OCI-M2 (cell line): Measurements from ENCODE around the gene UBQLN4.
"Not testable (repeated sequence)": the region's sequence is repeated elsewhere in the genome, so short reads cannot be mapped to it uniquely, and the experiment has no call there.

Experiments used
- DNase-seq: peaks from one replicate; lab custom pipeline; 2025; ENCODE audit not compliant: unreplicated experiment; lab: John Stamatoyannopoulos, UW

Gene UBQLN4

GRCh38 chr1:156081180-156081916 lies 27.8 kb upstream of the UBQLN4 start:
- DNase-seq, result no peak

DNA sequence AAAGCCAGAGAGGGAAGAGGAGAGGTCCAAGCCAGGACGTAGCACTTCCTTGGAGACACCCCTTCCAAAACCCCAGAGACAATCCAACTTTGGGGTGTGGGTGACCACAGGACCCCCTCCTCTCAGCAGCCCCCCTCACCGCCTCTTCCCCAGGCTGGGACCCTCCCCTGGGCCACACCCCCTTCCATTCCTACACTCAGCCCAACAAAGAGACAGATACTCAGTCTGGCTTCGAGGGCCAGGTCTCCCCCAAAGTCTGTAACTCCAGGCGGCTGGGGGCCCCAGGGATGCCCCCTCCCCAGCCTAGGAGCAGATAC lies 27.2 kb upstream of the UBQLN4 start:
- no peak for DNase-seq

DNA sequence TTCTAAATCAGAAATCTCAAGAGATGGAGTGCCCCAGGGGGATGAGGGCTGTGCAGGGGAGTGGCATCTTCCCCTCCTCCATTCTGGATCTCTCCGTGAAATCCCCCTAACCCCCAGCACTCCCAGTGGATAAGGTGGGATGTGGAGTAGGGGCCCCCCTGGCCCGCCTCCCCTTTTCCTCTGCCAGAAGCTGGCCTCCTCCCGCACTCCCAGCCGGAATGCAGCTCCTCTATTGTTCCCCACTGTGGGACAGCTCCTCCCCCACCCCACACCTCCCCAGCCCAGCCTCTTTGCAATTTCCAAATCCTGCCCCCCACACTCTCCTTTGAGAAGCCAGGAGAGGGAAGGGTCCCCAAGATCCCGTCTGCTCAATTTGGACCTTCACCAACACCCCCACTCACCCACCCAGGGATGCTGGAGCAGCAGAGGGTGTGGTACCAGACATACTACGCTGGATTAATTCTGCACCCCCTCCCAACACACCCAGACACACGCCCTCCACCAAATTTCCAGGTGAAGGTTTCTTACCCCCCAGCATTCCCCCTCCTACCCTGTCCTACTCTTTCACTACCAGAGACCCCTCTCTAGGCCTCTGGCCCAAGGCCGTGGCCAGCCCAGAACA lies 26.8 kb upstream of the UBQLN4 start:
- no peak for DNase-seq

- DNase-seq, result no peak
Observed at GRCh38 chr1:156079762-156080161, 26.2 kb upstream of the UBQLN4 start.

- no peak for DNase-seq
Observed at GRCh38 chr1:156078728-156079127, 25.1 kb upstream of the UBQLN4 start.

DNA sequence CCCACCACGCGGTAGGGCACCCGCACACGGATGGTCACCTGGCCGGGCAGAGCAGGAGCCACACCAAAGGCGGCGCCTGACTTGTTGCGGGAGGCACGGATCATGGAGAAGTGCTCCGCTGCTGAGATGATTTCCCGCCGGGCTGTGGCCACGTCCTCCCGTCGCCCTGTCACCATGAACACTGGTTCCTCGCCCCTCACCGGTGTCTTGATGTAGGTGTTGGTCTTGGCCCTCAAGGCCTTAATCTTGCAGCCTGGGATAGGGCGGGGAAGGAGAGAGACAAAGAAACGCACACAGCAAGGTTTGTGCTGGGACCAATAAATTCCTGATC lies 23.8 kb upstream of the UBQLN4 start:
- no peak for DNase-seq

DNA sequence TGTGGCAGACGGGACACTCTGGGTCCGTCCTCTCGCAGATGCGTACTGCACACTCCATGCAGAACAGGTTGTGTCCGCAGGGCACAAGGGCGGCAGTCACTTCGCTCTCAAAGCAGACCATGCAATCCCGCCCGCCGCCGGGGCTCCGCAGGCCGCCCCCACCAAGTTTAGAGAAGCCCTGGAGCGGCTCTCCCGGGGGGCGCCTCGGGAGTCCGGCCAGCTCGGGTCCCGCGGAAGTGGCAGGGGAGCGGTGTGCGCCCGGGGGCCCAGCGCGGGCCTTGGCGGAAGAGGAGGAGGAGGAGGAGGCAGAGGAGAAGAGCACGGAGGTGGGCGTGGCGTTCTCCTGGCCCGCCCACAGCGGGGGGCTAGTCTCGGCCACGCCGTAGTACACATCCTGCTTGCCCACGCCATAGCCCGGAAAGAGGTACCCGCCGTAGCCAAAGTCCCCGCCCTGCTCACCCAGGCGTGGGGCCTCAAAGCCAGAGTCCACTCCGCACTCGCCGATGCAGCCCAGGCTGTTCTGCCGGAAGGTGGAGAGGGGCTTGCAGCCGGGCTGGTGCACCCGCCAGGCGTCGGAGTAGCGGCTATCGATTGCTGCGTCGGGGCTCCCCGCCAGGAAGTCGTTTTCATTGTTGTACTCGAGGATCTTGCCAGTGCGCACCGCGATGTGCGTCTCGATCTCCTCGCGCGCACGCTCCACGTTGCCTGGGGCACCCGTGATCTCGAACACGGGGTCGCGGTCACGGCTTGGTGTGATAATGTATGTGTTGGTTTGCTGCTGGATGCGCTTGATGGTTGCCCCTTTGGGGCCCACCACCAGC lies 23.2 kb upstream of the UBQLN4 start:
- no peak for DNase-seq

DNA sequence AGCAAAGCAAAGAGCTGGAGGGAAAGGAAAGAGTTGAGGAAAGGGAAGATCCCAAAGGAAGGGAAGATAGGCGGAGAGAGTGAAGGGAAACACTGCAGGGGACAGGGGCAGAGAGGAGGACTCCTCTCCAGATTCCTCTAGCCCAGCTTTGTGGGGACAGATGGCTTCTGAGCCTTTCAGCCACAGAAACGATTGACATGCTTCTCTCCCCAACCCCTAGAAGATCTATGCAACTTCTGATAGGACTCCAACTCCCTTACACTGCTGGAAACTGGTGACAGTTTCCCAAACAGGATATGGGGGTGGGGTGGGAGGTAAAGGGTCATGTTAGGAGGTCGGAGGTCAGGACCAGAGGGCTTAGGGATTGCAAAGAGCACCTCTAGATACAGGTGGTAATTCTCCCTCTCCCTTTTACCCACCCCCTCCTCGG lies 22.2 kb upstream of the UBQLN4 start:
- DNase-seq, result no peak

DNA sequence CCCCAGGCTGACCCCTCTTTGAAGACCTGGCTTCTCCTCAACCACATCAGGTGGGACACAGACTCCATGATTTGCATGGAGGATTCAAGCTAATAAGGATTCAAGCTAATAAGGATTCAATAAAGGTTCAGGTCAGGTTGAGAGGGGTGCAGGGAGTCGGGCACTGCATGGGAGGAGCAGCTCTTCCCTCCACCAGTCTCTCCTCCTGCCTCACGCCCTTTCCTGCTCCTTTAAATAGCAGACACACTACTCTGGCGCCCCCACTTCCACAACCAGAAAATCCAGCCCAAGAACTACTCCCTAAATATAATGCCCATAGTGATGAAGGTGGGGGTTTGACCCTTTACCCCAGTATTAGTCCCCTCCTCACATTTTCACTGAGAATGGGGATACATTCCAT lies 21.6 kb upstream of the UBQLN4 start:
- DNase-seq, result no peak

- no peak for DNase-seq
Observed at GRCh38 chr1:156074661-156075060, 21.1 kb upstream of the UBQLN4 start.

DNA sequence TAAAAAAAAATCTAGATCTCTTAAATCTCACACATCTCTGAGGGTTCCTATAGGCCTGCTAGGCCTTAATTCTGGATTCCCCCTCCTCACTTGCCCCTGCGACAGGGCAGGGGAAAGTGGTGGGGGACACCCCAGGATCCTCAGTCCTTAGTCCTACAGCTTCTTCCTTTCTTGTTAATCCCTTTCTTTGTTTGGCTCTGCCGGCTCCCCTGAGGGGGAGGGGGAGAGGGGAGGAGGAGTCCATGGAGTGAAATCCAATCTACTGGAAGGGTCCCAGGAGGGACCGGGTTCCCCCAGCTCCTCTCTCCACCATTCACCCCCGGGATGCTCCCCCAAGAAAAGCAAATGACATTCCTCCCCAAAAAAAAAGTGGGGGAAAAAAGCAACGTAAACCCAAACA lies 20.1 kb upstream of the UBQLN4 start:
- DNase-seq, result no peak

- no peak for DNase-seq
Observed at GRCh38 chr1:156073110-156073687, 19.6 kb upstream of the UBQLN4 start.

GRCh38 chr1:156072251-156072650 lies 18.7 kb upstream of the UBQLN4 start:
- no peak for DNase-seq

DNA sequence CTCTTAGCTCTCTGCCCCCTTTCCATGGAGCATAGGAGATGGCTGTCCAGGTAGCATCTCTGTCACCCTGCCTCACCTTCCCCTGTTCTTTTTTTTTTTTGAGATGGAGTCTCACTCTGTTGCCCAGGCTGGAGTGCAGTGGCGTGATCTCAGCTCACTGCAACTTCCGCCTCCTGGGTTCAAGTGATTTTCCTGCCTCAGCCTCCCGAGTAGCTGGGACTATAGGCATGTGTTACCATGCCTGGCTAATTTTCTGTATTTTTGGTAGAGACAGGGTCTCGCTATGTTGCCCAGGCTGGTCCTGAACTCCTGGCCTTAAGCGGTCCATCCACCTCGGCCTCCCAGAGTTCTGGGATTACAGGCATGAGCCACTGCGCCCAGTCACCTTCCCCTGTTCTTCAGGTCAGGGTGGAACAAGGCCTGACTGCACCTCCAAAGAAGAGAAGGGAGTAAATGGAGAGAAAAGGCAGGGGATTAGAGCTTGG lies 17.8 kb upstream of the UBQLN4 start:
- DNase-seq, result not testable (repeated sequence)

DNA sequence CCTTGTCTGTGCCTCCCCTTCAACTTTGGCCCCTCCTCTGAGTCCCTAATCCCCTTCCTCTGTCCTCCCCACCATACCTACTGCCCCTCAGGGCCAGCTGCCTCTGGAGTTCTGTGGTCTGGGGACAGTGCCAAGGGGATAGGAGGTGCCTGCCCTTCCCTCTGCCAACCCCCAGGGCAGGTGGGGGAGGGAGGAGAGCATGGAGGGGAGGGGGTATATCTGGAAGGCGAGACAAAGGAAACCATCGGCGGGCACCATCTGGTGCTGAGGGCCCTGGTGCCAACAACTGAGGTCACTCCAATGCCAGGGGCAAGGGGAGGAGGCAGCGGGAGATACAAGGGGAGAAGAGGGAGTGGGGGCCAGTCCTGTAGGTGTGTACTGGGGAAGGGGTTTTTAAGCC lies 16.9 kb upstream of the UBQLN4 start:
- DNase-seq, result no peak

DNA sequence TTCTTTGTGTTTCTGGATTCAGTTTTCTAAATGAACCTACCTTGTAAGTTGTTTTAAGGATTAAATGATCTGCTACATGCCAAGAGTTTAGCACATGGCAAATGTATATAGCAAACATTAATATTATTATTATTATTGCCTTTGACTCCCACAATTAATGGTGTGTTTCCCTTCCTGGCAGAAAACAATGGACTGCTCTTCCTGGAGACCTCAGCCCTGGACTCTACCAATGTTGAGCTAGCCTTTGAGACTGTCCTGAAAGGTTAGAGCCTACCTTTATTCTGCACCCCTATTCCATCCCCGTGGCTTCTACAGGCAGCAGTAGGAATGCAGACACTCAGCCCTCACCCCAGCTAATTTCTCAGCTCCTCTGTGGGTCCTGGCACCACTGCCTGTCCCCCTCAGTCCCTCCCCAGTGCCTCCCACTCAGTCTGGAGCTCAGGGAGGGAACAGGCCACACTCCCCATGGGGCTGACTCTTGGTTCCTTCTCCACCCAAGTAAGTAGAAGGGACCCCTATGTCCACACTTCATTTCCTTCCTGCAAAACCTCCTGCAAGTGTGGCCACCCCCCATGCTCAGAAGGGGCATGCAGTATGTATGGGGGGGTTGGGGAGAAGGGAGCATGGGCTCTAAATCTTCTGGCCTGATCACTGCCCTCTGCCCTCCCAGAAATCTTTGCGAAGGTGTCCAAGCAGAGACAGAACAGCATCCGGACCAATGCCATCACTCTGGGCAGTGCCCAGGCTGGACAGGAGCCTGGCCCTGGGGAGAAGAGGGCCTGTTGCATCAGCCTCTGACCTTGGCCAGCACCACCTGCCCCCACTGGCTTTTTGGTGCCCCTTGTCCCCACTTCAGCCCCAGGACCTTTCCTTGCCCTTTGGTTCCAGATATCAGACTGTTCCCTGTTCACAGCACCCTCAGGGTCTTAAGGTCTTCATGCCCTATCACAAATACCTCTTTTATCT lies 16.2 kb upstream of the UBQLN4 start:
- no peak for DNase-seq

DNA sequence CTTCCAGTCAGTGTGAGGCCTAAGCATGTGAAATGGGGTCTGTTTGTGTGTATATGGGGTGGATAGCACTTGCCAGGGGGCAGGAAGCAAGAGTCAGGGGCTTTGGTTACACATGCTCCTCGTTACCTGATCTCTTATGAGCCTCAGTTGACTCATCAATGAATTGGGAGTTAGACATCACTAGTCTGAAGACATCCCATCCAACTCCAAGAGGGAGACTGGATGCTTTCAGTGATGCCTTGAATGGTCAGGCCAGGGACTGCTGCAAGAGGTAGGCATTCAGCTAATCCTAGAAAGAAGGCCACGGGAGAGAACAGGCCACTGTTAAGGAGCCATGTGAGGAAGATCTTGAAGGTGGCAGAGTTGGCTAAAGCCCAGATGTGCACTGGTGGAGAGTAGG lies 13.7 kb upstream of the UBQLN4 start:
- DNase-seq, result no peak

DNA sequence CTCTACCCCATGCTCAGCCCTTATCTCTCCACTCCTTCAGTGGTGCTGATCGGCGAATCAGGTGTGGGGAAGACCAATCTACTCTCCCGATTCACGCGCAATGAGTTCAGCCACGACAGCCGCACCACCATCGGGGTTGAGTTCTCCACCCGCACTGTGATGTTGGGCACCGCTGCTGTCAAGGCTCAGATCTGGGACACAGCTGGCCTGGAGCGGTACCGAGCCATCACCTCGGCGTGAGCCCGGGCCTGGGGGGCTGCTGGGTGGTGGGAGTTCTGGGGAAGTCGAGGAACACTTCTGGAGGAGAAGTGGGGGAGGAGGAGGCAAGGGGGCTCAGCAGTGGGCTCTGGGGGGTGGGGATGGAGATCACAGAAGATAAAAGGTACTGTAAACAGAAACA lies 12.3 kb upstream of the UBQLN4 start:
- no peak for DNase-seq

DNA sequence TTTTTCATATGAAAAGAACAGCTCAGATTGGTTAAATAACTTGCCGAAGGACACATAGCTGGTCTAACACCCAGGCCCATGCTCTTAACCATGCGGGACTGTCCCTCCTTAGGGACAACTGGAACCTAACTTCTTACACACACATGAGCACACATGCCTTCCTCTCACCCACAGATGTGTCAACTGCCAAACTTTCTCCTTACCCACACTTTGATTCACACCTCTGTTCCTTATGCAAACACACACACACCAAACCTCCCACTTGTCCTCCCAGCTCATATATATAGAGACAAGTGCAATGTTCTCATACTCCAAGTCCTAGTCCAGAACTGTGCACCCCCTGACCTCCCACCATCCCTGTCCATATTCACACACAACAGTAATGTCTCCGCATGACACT lies 11.6 kb upstream of the UBQLN4 start:
- DNase-seq, result no peak

DNA sequence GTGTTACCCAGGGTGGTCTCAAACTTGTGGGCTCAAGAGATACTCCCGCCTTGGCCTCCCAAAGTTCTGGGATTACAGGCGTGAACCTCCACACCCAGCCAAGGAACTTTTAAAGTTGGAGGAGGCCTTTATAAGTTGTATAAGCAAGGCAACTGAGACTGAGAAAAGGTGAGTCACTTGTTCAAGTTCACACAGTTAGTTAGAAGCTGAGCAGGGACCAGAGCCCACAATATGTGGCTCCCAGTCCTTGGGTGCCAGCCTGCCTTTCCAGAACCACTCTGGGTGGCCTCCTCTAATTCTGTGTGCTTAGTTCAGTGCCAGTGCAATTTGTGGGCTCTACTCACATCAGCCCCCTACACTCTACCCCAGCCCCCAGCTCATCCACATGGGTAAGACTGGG lies 11.0 kb upstream of the UBQLN4 start:
- no peak for DNase-seq

- no peak for DNase-seq
Observed at GRCh38 chr1:156063997-156064285, 10.3 kb upstream of the UBQLN4 start.
